Gastroesophageal sphincter (tissue), 4 donors: Measurements from ENCODE around the gene CIZ1. TPM values are rescaled to one million over a fixed set of nuclear protein-coding genes. Genes with fewer than 3 reads are reported as not detected.
"Not testable (repeated sequence)": the region's sequence is repeated elsewhere in the genome, so short reads cannot be mapped to it uniquely, and the experiment has no call there.

Experiments
- ATAC-seq: fragments of 150-250 bp; one replicate; pipeline ENCODE4 v1.9.1; 2016; ENCODE audit warnings: mild to moderate bottlenecking, moderate library complexity
- H3K27ac ChIP-seq, 4 donors: fragments of 200-600 bp; sonication (generic) in 3 of 4; 1 replicate in 3 of 4; 2 replicates in 1 of 4; pipeline ENCODE4 v1.5.1; 2016 to 2019
- H3K27me3 ChIP-seq: fragments of 200-600 bp; sonication (generic); one replicate; pipeline ENCODE4 v1.5.1; 2019
- H3K36me3 ChIP-seq, 2 donors: fragments of 200-600 bp; sonication (generic); one replicate each; pipeline ENCODE4 v1.5.1; 2019; ENCODE audit warnings: control low read depth in 1 of 2
- H3K4me1 ChIP-seq, 3 donors: fragments of 200-600 bp; sonication (generic); 1 replicate in 2 of 3; 2 replicates in 1 of 3; pipeline ENCODE4 v1.5.1; 2016 to 2019; ENCODE audit warnings: control low read depth in 2 of 3
- H3K4me3 ChIP-seq, 2 donors: fragments of 200-600 bp; sonication (generic); one replicate each; pipeline ENCODE4 v1.5.1; 2019; ENCODE audit warnings: mild to moderate bottlenecking in 1 of 2, moderate library complexity in 1 of 2
- H3K9me3 ChIP-seq, 3 donors: fragments of 200-600 bp; sonication (generic); one replicate each; pipeline ENCODE4 v1.5.1; 2017 to 2019; ENCODE audit warnings: control low read depth in 2 of 3
- EP300 ChIP-seq: sonication (generic); formaldehyde crosslinking; IDR thresholded peaks from one replicate; pipeline ENCODE4 v1.6.1; 2017; ENCODE audit warnings: antibody characterized with exemption, mild to moderate bottlenecking
- POLR2A ChIP-seq, 2 donors: fragments of 450-650 bp; IDR thresholded peaks; one replicate each; pipeline ENCODE4 v1.6.1; 2017; ENCODE audit warnings: antibody characterized with exemption in 2 of 2, mild to moderate bottlenecking in 2 of 2, moderate library complexity in 1 of 2
- POLR2AphosphoS5 ChIP-seq: sonication (generic); formaldehyde crosslinking; IDR thresholded peaks from one replicate; pipeline ENCODE4 v1.6.1; 2017; ENCODE audit warnings: antibody characterized with exemption
- WGBS, 2 donors: methylation state at CpG; one replicate each; pipeline ENCODE4 v1.1.5; 2018; ENCODE audit warnings: low coverage in 1 of 2; 5-methylcytosine and 5-hydroxymethylcytosine counted together
- total RNA-seq, 4 donors: library from RNA; depleted of rRNA; stranded (reverse); fragments of >200 nt; gene quantifications; one replicate each; pipeline ENCODE4 v1.1.0, GENCODE V29; 2016
- TF ChIP-seq, protein P1 (sequence below), 4 experiments: fragments of 200-600 bp in 2 of 4; fragments of 450-650 bp in 2 of 4; sonication (generic) in 1 of 4; IDR thresholded peaks; one replicate each; pipeline ENCODE4 v1.5.1; 2017 to 2019; ENCODE audit warnings: antibody characterized with exemption in 4 of 4, mild to moderate bottlenecking in 2 of 4, moderate library complexity in 2 of 4

The CIZ1 gene
- total RNA-seq, 4 donors from 2014 or later = 41.7 to 83.9 (median 58.1) TPM

DNA sequence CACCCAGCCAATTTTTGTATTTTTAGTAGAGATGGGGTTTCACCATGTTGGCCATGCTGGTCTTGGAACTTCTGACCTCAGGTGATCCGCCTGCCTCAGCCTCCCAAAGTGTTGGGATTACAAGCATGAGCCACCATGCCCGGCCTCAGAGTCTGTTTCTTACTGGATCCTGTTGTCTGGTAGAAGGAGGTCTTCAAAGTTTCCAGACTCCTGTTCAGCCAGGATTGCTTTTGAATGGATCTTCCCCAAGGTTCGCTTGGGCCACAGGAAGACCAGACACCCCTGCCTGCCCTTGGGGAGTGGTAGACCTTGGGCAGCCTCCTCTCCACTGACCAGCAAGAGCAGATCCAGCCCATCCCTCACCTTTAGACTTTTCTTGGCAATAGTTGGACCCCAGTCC is 49.8 kb downstream of the CIZ1 start:
- no peaks in the 10 kb centered on the region for H3K27me3 ChIP-seq
- WGBS, 2 donors = no CpG with 5 or more reads among the region's 3 CpGs
- TF ChIP-seq POLR2A (IDR thresholded peaks at IDR 0.05) = no peak
- no peak for TF ChIP-seq EP300
- TF ChIP-seq POLR2AphosphoS5 = no peak
- TF ChIP-seq, protein P1, sequence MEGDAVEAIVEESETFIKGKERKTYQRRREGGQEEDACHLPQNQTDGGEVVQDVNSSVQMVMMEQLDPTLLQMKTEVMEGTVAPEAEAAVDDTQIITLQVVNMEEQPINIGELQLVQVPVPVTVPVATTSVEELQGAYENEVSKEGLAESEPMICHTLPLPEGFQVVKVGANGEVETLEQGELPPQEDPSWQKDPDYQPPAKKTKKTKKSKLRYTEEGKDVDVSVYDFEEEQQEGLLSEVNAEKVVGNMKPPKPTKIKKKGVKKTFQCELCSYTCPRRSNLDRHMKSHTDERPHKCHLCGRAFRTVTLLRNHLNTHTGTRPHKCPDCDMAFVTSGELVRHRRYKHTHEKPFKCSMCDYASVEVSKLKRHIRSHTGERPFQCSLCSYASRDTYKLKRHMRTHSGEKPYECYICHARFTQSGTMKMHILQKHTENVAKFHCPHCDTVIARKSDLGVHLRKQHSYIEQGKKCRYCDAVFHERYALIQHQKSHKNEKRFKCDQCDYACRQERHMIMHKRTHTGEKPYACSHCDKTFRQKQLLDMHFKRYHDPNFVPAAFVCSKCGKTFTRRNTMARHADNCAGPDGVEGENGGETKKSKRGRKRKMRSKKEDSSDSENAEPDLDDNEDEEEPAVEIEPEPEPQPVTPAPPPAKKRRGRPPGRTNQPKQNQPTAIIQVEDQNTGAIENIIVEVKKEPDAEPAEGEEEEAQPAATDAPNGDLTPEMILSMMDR (IDR thresholded peaks at IDR 0.05) = no peak

DNA sequence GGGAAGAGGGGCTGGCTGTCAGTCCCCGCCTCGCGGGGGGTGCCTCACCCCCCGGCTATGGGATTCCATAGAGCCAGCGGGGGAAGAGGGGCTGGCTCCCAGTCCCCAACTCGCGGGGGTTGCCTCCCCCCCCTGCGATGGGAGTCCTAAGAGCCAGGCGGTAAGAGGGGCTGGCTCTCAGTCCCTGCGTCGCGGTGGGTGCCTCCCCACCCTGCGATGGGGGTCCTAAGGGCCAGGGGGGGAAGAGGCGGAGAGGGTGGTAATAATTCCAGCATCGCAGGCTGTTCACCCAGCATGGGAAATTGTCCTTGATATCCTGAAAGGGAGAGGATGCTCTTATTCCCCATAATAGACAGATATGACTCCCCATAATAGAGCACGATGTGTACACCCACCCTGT is 51.8 kb downstream of the CIZ1 start:
- no peaks in the 10 kb centered on the region for H3K4me1 ChIP-seq
- ATAC-seq = no peak
- H3K9me3 ChIP-seq = no peaks in the 10 kb centered on the region
- H3K27me3 ChIP-seq = no peaks in the 10 kb centered on the region
- H3K4me3 ChIP-seq = no peak overlapping the region
- 67 to 70% methylated on average over 1 of the region's 16 CpGs for WGBS, 2 donors
- TF ChIP-seq POLR2AphosphoS5 (no peak), POLR2A (IDR thresholded peaks at IDR 0.05) (no peak), EP300 (no peak)
- TF ChIP-seq, protein P1 (IDR thresholded peaks at IDR 0.05) = no peak
- H3K36me3 ChIP-seq = no peaks in the 10 kb centered on the region
- H3K27ac ChIP-seq = no peak overlapping the region

More for the DNA sequence above, 49.8 kb downstream of the CIZ1 start:
- Histone ChIP-seq H3K36me3 (no peaks in the 10 kb centered on the region), H3K27ac (no peak overlapping the region), H3K4me3 (no peak overlapping the region), H3K9me3 (no peaks in the 10 kb centered on the region), H3K4me1 (no peaks in the 10 kb centered on the region)
- peak; percentile 7 for ATAC-seq

DNA sequence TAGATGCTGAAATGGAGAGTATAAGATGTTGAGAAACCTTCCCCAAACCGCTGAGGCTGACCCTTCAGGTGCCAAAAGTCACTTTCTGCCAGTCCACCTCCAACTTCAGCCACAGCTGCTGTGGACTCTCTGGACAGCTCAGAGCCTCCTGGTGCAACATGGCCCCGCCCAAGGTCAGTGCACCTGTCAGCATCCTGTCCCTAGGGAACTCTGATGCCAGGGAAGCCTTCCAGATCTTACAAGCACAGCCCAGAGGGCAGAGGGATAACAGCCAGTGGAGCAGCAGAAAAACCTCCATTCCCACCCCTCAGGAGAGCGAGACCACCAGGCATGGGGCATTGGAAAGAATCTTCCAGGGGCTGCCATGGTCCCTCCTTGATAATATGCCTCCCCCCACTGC is 53.4 kb downstream of the CIZ1 start:
- H3K27ac ChIP-seq = no peak overlapping the region
- no peaks in the 10 kb centered on the region for H3K36me3 ChIP-seq
- H3K4me3 ChIP-seq = no peak overlapping the region
- no CpG with 5 or more reads among the region's 3 CpGs for WGBS, 2 donors
- H3K27me3 ChIP-seq = peaks cover 4% of the 10 kb centered on the region
- no peaks in the 10 kb centered on the region for H3K4me1 ChIP-seq
- TF ChIP-seq, protein P1 (IDR thresholded peaks at IDR 0.05) = no peak
- no peak for TF ChIP-seq EP300
- no peak for TF ChIP-seq POLR2A (IDR thresholded peaks at IDR 0.05)
- no peak for TF ChIP-seq POLR2AphosphoS5
- H3K9me3 ChIP-seq = peaks cover 0 to 6% (median 0%) of the 10 kb centered on the region in 3 donors
- no peak for ATAC-seq

DNA sequence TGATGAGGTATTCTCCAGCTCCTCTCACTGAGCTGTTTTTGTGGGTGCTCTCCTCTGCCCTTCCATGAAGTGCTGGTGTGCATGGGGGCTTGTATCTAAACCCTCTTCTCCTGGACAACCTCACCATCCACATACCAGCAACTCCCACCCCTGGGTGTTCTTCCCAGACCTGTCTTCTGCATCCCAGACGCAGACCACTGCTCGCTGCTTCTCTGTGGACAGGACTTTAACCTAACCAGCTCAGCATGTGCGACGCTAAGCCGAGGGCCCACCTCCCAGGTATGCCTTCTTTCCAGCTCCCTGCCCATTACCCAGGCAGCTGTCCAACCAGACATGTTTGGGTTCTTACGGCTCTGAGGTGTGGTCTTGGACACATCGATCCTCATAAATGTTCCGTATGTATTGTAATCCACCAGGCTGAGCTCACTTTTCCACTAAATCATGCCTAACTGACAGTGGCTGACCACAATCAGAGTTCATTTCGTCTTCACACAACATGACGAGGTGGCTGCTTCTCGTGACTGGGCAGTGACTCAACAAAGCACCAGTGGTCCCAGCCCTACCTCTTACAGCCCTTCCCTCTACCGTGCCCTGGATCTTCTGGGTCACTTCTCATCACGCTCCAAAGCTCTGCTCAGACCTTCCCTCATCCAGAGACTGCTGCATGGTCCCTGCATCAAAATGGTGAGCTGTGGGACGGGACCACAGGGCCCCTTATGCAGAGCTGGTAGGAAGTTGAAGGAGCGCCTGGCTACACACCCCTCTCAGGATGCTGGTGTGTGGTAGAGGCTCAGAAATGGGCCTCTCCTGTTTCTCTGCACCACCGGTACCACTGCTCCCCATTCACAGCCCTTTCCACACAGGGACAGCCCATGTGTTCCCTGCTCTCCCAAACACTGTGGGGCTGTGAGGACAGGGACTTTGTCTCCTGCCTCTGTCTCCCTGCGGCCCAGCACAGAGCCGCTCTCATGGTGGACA is 54.3 kb downstream of the CIZ1 start:
- Histone ChIP-seq H3K4me3 (no peak overlapping the region), H3K9me3 (peaks cover 0 to 6% (median 0%) of the 10 kb centered on the region in 3 donors), H3K27ac (no peak overlapping the region), H3K36me3 (no peaks in the 10 kb centered on the region), H3K4me1 (no peaks in the 10 kb centered on the region), H3K27me3 (peaks cover 5% of the 10 kb centered on the region)
- TF ChIP-seq POLR2A (IDR thresholded peaks at IDR 0.05) = no peak
- TF ChIP-seq, protein P1 (IDR thresholded peaks at IDR 0.05) = no peak
- TF ChIP-seq POLR2AphosphoS5 = no peak
- TF ChIP-seq EP300 = no peak
- WGBS, 2 donors = 73 to 86% methylated on average over 2 to 14 of the region's 18 CpGs
- ATAC-seq = no peak

DNA sequence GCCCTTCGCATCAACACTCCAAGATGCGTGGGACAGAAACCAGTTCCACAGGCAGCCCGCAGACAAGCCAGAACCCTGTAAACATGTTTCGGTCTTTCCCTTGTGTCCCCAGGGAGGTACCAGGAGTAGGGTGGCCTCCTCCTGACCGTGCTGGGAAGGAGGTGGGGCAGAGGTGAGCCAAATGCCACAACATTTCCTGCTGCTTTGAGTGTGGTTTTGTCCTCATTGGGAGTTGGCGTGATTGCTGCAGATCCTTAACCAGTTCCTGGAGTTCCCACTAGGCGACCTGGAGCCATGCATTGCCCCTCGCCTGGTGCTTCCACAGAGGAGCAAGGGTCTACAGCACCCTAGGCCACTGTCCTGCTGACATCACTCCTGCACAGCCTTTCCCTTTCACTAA is 55.8 kb downstream of the CIZ1 start:
- H3K36me3 ChIP-seq, H3K27ac ChIP-seq, H3K9me3 ChIP-seq, H3K4me3 ChIP-seq, H3K4me1 ChIP-seq, ATAC-seq: not testable (repeated sequence)
- 68% methylated on average over 4 of the region's 8 CpGs; no CpG with 5 or more reads in 1 of the 2 donors for WGBS, 2 donors
- peaks cover 18% of the 10 kb centered on the region for H3K27me3 ChIP-seq

DNA sequence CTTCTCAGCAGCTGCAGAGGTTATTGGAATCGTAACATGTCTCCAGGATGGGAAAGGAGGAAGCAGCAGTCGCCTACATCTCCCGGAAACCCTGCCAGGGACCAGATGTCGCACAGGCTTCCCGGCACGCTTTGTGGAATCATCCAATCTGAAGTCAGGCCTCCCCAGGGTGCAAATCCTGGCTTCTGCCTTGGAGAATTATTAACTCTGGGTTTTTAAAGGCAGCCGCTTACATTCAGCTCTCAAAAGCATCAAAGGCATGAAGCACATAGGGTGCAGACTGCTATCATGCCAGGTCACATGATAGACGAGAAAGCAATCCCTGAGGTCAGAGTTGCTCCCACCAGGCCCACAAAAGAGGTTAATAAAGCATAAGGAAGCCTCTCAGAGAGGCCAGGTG is 59.2 kb downstream of the CIZ1 start:
- no CpG with 5 or more reads among the region's 8 CpGs for WGBS, 2 donors
- not testable (repeated sequence) for H3K36me3 ChIP-seq, H3K27ac ChIP-seq, H3K4me3 ChIP-seq, H3K9me3 ChIP-seq, ATAC-seq
- peaks cover 0 to 13% (median 9%) of the 10 kb centered on the region in 3 donors for H3K4me1 ChIP-seq
- H3K27me3 ChIP-seq = peaks cover 18% of the 10 kb centered on the region

DNA sequence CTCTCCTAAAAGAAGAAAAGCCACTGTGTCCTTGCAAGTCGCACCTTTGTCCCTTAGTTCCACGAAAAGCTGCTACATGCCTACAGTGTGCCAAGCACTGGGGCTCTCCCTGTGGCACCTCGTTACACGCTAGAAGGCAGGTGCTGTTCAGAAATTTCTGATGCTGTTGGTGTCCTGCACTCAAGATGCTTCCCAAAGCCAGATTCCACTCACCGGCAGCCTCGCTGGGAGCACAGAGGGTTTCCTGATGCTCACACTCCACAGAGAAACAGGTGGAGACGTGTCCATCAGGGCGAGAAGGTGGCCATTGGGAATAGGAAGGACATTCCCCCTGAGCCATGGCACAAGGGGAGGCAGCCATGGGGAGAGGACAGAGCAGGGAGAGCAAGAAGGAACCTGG is 60.0 kb downstream of the CIZ1 start:
- H3K36me3 ChIP-seq, ATAC-seq, H3K27ac ChIP-seq, H3K4me3 ChIP-seq, H3K9me3 ChIP-seq: not testable (repeated sequence)
- Histone ChIP-seq H3K27me3 (peaks cover 18% of the 10 kb centered on the region), H3K4me1 (peaks cover 0 to 21% (median 14%) of the 10 kb centered on the region in 3 donors)
- WGBS, 2 donors = no CpG with 5 or more reads among the region's 8 CpGs

DNA sequence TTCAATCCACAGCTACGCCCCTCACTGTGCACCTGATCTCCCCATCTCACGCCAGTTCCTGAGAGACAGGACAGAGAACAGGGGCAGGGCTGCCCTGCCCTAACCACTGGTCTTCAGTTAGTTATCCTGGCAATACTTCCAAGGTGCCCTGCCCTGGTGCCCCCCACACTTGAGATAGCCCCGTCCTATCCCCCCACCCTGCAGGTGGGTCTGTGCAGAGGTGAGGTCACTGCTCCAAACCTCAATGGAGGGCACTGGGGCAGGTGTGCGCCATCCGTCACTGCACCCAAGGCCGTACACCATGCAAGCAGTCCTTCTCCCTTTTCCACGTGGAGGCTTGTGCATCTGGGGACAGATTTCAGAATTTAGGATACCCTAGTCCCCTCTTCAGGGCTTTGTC is 60.7 kb downstream of the CIZ1 start:
- not testable (repeated sequence) for H3K9me3 ChIP-seq, H3K36me3 ChIP-seq, H3K27ac ChIP-seq, ATAC-seq, H3K4me3 ChIP-seq
- WGBS, 2 donors = 58 to 64% methylated on average over 2 to 6 of the region's 7 CpGs
- Histone ChIP-seq H3K27me3 (peaks cover 18% of the 10 kb centered on the region), H3K4me1 (peaks cover 0 to 28% (median 21%) of the 10 kb centered on the region in 3 donors)
